Pancreas (tissue), 10 donors: Measurements from ENCODE around the gene TOP1. TPM values are rescaled to one million over a fixed set of nuclear protein-coding genes. Genes with fewer than 3 reads are reported as not detected.

ENCODE experiments used
- ATAC-seq, 4 donors: fragments of 200-7000 bp; cut with Tn5 transposase; one replicate each; pipeline versions ENCODE4 v1.8.0 to v1.9.1; 2020; ENCODE audit warnings: mild to moderate bottlenecking in 4 of 4, moderate library complexity in 4 of 4
- DNase-seq, 6 donors: peaks; one replicate each; pipeline ENCODE4 v3.0.0-alpha.2; 2020
- FAIRE-seq: peaks from 2 replicates; lab custom pipeline; 2012; peaks lifted over from hg19 to GRCh38; lab: Jason Lieb, UNC
- H3K27ac ChIP-seq, 4 donors: fragments of 200-600 bp; sonication (generic); 1 replicate in 3 of 4; 2 replicates in 1 of 4; pipeline versions ENCODE4 v1.5.0 to v1.8.0; 2020
- H3K27me3 ChIP-seq, 4 donors: fragments of 200-600 bp; one replicate each; pipeline ENCODE4 v1.8.0; 2021
- H3K36me3 ChIP-seq, 3 donors: fragments of 200-600 bp; sonication (generic) in 1 of 3; one replicate each; pipeline versions ENCODE4 v1.5.0 to v1.8.0; 2020 to 2021
- H3K4me1 ChIP-seq, 3 donors: fragments of 200-600 bp; one replicate each; pipeline ENCODE4 v1.8.0; 2021
- H3K4me3 ChIP-seq, 4 donors: fragments of 200-600 bp; sonication (generic) in 2 of 4; one replicate each; pipeline versions ENCODE4 v1.5.0 to v1.8.0; 2020 to 2021
- H3K9me3 ChIP-seq, 4 donors: fragments of 200-600 bp; one replicate each; pipeline ENCODE4 v1.8.0; 2021
- CTCF ChIP-seq, 4 donors: fragments of 200-600 bp; sonication (generic) in 3 of 4; IDR thresholded peaks; one replicate each; pipeline versions ENCODE4 v1.5.0 to v1.8.0; 2021; ENCODE audit warnings: antibody characterized with exemption in 4 of 4
- WGBS, 2 donors: extraction: QIAGEN DNeasy Blood & Tissue Kit; methylation state at CpG; one replicate each; pipeline ENCODE4 v1.1.7; 2013; 5-methylcytosine and 5-hydroxymethylcytosine counted together
- intact Hi-C, 3 donors: fragments of 100-400 bp; cut with DNase I; formaldehyde crosslinking; loops; one replicate each; pipeline versions ENCODE4 v1.11.1 to v1.14.2; 2022
- polyA plus RNA-seq, 2 donors: library from polyadenylated mRNA; stranded (reverse); fragments of 200-250 nt; gene quantifications; one replicate each; pipeline ENCODE4 v1.2.3, GENCODE V29; 2013
- total RNA-seq, 6 donors: library from RNA; stranded (reverse); fragmentation: NEBNext Ultra II Directional in 4 of 6; extraction: Animal tissue kit (Norgen Biotek cat#: 25700) in 4 of 6; gene quantifications; one replicate each; pipeline versions ENCODE4 v1.2.1 to v1.2.4, GENCODE V29; 2021 to 2023
- donor health status: healthy with polysubstance abuse.
- donor health status: DM: no; HTN: no; CAD: no; lungs with moderate emphysema.
- donor health status: DM: no; HTN: no; CAD: no.
- donor health status: control.
- donor health status: control.
- donor health status: Bipolar disorder and iron deficiency.
- donor health status: DM: yes; HTN: yes; CAD: no.
- donor health status: DM: no; HTN: no; CAD: no.
- donor health status: DM: no; HTN: no; CAD: no.
- donor health status: DM: yes; HTN: yes; CAD: no.

The TOP1 gene
- total and polyA plus RNA-seq, 8 donors = 9.6 to 25.6 (median 16.2) TPM

- FAIRE-seq (no peak), DNase-seq (no peak), ATAC-seq (no peak)
- no peak for TF ChIP-seq CTCF (IDR thresholded peaks at IDR 0.05)
- 93 to 96% methylated on average over 7 of the region's 7 CpGs for WGBS, 2 donors
- no peaks in the 10 kb centered on the region for H3K36me3 ChIP-seq
- no peak overlapping the region for H3K4me3 ChIP-seq
- H3K9me3 ChIP-seq = no peaks in the 10 kb centered on the region
- H3K27ac ChIP-seq = no peak overlapping the region
- no peaks in the 10 kb centered on the region for H3K27me3 ChIP-seq
- intact Hi-C loops = no loop called here
- no peaks in the 10 kb centered on the region for H3K4me1 ChIP-seq
These were observed 126.6 kb downstream of the TOP1 start for GRCh38 chr20:41155261-41155660.

- Histone ChIP-seq H3K36me3 (peaks cover 0 to under 1% (median 0%) of the 10 kb centered on the region in 3 donors), H3K27me3 (no peaks in the 10 kb centered on the region), H3K27ac (no peak overlapping the region), H3K9me3 (no peaks in the 10 kb centered on the region), H3K4me3 (no peak overlapping the region), H3K4me1 (no peaks in the 10 kb centered on the region)
- no peak for TF ChIP-seq CTCF (IDR thresholded peaks at IDR 0.05)
- FAIRE-seq (no peak), ATAC-seq (no peak), DNase-seq (no peak)
- WGBS, 2 donors = 81 to 90% methylated on average over 6 of the region's 6 CpGs
- intact Hi-C loops = no loop called here
These were observed 129.5 kb downstream of the TOP1 start for GRCh38 chr20:41158082-41158625.

- H3K4me1 ChIP-seq = no peaks in the 10 kb centered on the region
- intact Hi-C loops = no loop called here
- H3K27me3 ChIP-seq = no peaks in the 10 kb centered on the region
- no peak for DNase-seq
- no peak overlapping the region for H3K27ac ChIP-seq
- no peak for TF ChIP-seq CTCF (IDR thresholded peaks at IDR 0.05)
- H3K36me3 ChIP-seq = peaks cover 0 to 15% (median 3%) of the 10 kb centered on the region in 3 donors
- ATAC-seq = no peak
- WGBS, 2 donors = 85 to 88% methylated on average over 10 of the region's 10 CpGs
- no peak for FAIRE-seq
- H3K4me3 ChIP-seq = no peak overlapping the region
- H3K9me3 ChIP-seq = no peaks in the 10 kb centered on the region
These were observed 130.9 kb downstream of the TOP1 start for GRCh38 chr20:41159547-41159946.

GRCh38 chr20:41160686-41161085, 132.1 kb downstream of the TOP1 start:
- Histone ChIP-seq H3K4me1 (no peaks in the 10 kb centered on the region), H3K27me3 (no peaks in the 10 kb centered on the region), H3K9me3 (no peaks in the 10 kb centered on the region), H3K36me3 (peaks cover 0 to 25% (median 12%) of the 10 kb centered on the region in 3 donors), H3K27ac (no peak overlapping the region), H3K4me3 (no peak overlapping the region)
- FAIRE-seq = no peak
- intact Hi-C loops = no loop called here
- no peak for ATAC-seq
- TF ChIP-seq CTCF (IDR thresholded peaks at IDR 0.05) = no peak
- DNase-seq = no peak
- 88 to 90% methylated on average over 2 of the region's 2 CpGs for WGBS, 2 donors

- H3K4me1 ChIP-seq = no peaks in the 10 kb centered on the region
- no peak for FAIRE-seq
- no peak overlapping the region for H3K4me3 ChIP-seq
- ATAC-seq = peak in 1 of 4 donors; percentile 28
- peaks cover 0 to 37% (median 12%) of the 10 kb centered on the region in 3 donors for H3K36me3 ChIP-seq
- intact Hi-C loops = no loop called here
- H3K27ac ChIP-seq = no peak overlapping the region
- H3K9me3 ChIP-seq = no peaks in the 10 kb centered on the region
- no peaks in the 10 kb centered on the region for H3K27me3 ChIP-seq
- DNase-seq = no peak
- no peak for TF ChIP-seq CTCF (IDR thresholded peaks at IDR 0.05)
- 23 to 53% methylated on average over 1 of the region's 1 CpG for WGBS, 2 donors
These were observed 133.3 kb downstream of the TOP1 start for GRCh38 chr20:41161886-41162285.
